ENCODE results near the gene TMPO. TPM values are rescaled to one million over a fixed set of nuclear protein-coding genes. Genes with fewer than 3 reads are reported as not detected.

The TMPO gene
- total and polyA plus RNA-seq, 10 of the 15 experiments (the other 5 are each of a cell fraction or from before 2014, with no cell fraction given) = 79.8 to 246 (median 179) TPM

DNA sequence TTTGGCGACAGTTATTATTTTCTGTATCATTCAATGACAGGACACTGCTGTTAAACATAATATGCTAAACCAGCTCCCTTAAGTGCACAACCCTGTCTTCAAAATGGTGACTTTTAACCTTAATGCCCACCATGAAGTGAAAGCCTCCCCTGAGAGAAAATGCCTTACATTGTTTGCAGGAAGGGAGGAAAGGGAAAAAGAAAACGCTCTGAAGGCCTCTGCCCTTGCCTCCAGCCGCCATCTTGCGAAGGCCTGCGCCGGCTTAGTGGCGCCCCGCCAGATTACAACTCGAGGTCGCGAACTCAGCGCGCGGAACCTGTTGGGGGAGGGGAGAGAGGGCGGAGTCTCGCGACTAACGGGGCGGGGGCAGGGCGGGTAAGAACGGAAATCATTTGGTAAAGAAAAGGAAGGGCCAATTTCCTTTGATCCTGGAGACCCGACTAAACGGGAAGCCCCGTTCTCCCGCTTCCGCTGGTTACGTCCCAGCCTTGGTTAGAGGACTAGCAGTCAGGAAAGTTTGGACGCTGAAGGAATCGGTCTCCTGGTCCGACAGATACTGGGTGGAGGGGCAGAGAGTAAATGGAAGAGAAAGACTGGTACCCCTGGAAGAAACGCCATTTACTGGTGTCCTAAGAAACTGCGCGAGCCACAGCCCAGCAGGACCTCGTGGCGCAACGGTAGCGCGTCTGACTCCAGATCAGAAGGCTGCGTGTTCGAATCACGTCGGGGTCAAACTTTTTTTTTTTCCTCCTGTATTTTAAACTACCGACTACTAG, 11.6 kb upstream of the TMPO start:
- Histone ChIP-seq H3K9ac (ENCODE audit: control insufficient read depth, insufficient read depth, low read length) (peak overlapping the region; percentile 99), H3K4me2 (ENCODE audit: control insufficient read depth, insufficient read depth) (peak overlapping the region; percentile 91), H3K79me2 (ENCODE audit: control insufficient read depth, insufficient read depth, low read length) (no peaks in the 10 kb centered on the region), H3K36me3 (ENCODE audit: control insufficient read depth in 2 of 2, insufficient read depth in 2 of 2, low read length in 1 of 2) (no peaks in the 10 kb centered on the region), H3K9me3 (replicated peaks; ENCODE audit: control insufficient read depth, insufficient read depth, low read length) (no peaks in the 10 kb centered on the region), H4K20me1 (ENCODE audit: control insufficient read depth, insufficient read depth) (no peaks in the 10 kb centered on the region), H3K4me1 (ENCODE audit: control insufficient read depth, insufficient read depth, low read length) (peaks cover 3% of the 10 kb centered on the region; the same call in 1 of the 2 replicates), H2AFZ (ENCODE audit: control insufficient read depth, low read depth, low read length) (peak overlapping the region; percentile 99), H3K4me3 (peak overlapping the region; percentile 75; the same call in 1 of the 2 replicates), H3K27ac (ENCODE audit: control insufficient read depth, insufficient read depth) (peak overlapping the region; percentile 99), H3K27me3 (replicated peaks in 1 of 2; ENCODE audit: control insufficient read depth in 2 of 2, insufficient read depth in 2 of 2, low read length in 1 of 2) (no peaks in the 10 kb centered on the region)
- WGBS (ENCODE audit: insufficient coverage, insufficient replicate concordance, low lambda C conversion rate, missing lambda C conversion rate) = under 1% methylated on average over 28 of the region's 43 CpGs
- in situ Hi-C loops (cut with MboI) (no loop called here), intact Hi-C loops (cut with micrococcal nuclease; ENCODE audit: unreplicated experiment) (loop anchor here (1.0 kb wide), 2 partner anchors 13 to 90 kb away; partner anchors contain the start of gene SLC25A3)
- ChIA-PET POLR2A (interaction anchor here (1.0 to 1.6 kb wide), 4 partner anchors 10 to 15 kb away, joined by 3 to 6 read pairs (median 4); no protein-coding TSS in a partner anchor), RAD21 (ENCODE audit: unreplicated experiment) (interaction anchor here (1.5 to 2.5 kb wide), 2 partner anchors 10 kb away, joined by 6 to 7 read pairs; no protein-coding TSS in a partner anchor), SMC1A (ENCODE audit: uncharacterized antibody, unreplicated experiment) (interaction anchor here (1.5 to 2.4 kb wide), 2 partner anchors 10 to 12 kb away, joined by 7 to 10 read pairs; no protein-coding TSS in a partner anchor), CTCF (interaction anchor here (1.6 to 5.0 kb wide), 2 partner anchors 12 kb away, joined by 7 to 29 read pairs; partner anchors contain the start of gene TMPO)
- FAIRE-seq = peak; percentile 81
- peak; percentile 91 for DNase-seq (ENCODE audit: low read depth, low spot score)
- ATAC-seq = peak; percentile 88
- BruUV-seq (replicated peaks) = no TSS peak
- TF ChIP-seq TBL1XR1 (IDR thresholded peaks at IDR 0.05; ENCODE audit: low read depth, low read length) (peak; percentile 77), ETV6 (conservative IDR thresholded peaks at IDR 0.05 in 1 of 2, IDR thresholded peaks at IDR 0.05 in 1 of 2; ENCODE audit: borderline replicate concordance in 1 of 2, low read depth in 1 of 2) (peak in 1 of 2 experiments; percentile 28; a peak in 2 of 4 replicates), RFX5 (IDR thresholded peaks at IDR 0.05; ENCODE audit: low read depth, low read length) (no peak), MTA2 (IDR thresholded peaks at IDR 0.05; ENCODE audit: low read depth) (peak; percentile 60; the same call in 1 of the 2 replicates), POLR2AphosphoS5 (IDR thresholded peaks at IDR 0.05; ENCODE audit: low read length) (peak; percentile 75), RAD21 (IDR thresholded peaks at IDR 0.05; ENCODE audit: insufficient read depth, low read depth, low read length) (0 out of 2 replicates have a peak, but pooled peaks have one; percentile 13), TCF3 (IDR thresholded peaks at IDR 0.05; ENCODE audit: borderline replicate concordance, insufficient read depth, low read depth, low read length) (no peak), CBX3 (IDR thresholded peaks at IDR 0.05; ENCODE audit: borderline replicate concordance, low read depth) (no peak), BCL3 (IDR thresholded peaks at IDR 0.05; ENCODE audit: borderline replicate concordance, insufficient read depth, low read depth, low read length, poor library complexity, severe bottlenecking) (no peak), BHLHE40 (IDR thresholded peaks at IDR 0.05; ENCODE audit: borderline replicate concordance in 1 of 2, low read depth in 2 of 2, low read length in 1 of 2) (peak; percentile 5; a peak in 2 of 4 replicates), BCL11A (IDR thresholded peaks at IDR 0.05; ENCODE audit: low read depth, low read length) (peak; percentile 8; the same call in 1 of the 2 replicates), ZNF384 (IDR thresholded peaks at IDR 0.05; ENCODE audit: borderline replicate concordance, low read depth, low read length) (peak; percentile 85), LARP7 (IDR thresholded peaks at IDR 0.05) (0 out of 2 replicates have a peak, but pooled peaks have one; percentile 61), MLLT1 (IDR thresholded peaks at IDR 0.05) (peak; percentile 78; the same call in 1 of the 2 replicates), STAT3 (IDR thresholded peaks at IDR 0.05; ENCODE audit: low read depth, low read length) (peak; percentile 38; the same call in 1 of the 2 replicates), CBFB (IDR thresholded peaks at IDR 0.05; ENCODE audit: low read depth) (peak; percentile 84), SIN3A (IDR thresholded peaks at IDR 0.05; ENCODE audit: low read depth, low read length) (0 out of 2 replicates have a peak, but pooled peaks have one; percentile 75)
- TF ChIP-seq, protein P1, sequence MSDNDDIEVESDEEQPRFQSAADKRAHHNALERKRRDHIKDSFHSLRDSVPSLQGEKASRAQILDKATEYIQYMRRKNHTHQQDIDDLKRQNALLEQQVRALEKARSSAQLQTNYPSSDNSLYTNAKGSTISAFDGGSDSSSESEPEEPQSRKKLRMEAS (IDR thresholded peaks at IDR 0.05; ENCODE audit: low read depth, low read length) = peak; percentile 50

Measured in GM12878 (cell line).